ENCODE data around the gene RGL2. TPM values are rescaled to one million over a fixed set of nuclear protein-coding genes. Genes with fewer than 3 reads are reported as not detected.
A peak's percentile ranks its signal among the peaks of the same experiment; 100 is the strongest.
"Not testable (repeated sequence)": the region's sequence is repeated elsewhere in the genome, so short reads cannot be mapped to it uniquely, and the experiment has no call there.

The RGL2 gene, protein sequence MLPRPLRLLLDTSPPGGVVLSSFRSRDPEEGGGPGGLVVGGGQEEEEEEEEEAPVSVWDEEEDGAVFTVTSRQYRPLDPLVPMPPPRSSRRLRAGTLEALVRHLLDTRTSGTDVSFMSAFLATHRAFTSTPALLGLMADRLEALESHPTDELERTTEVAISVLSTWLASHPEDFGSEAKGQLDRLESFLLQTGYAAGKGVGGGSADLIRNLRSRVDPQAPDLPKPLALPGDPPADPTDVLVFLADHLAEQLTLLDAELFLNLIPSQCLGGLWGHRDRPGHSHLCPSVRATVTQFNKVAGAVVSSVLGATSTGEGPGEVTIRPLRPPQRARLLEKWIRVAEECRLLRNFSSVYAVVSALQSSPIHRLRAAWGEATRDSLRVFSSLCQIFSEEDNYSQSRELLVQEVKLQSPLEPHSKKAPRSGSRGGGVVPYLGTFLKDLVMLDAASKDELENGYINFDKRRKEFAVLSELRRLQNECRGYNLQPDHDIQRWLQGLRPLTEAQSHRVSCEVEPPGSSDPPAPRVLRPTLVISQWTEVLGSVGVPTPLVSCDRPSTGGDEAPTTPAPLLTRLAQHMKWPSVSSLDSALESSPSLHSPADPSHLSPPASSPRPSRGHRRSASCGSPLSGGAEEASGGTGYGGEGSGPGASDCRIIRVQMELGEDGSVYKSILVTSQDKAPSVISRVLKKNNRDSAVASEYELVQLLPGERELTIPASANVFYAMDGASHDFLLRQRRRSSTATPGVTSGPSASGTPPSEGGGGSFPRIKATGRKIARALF
- total RNA-seq (2014; rRNA removed; shearing (Covaris generic)), result 17.7 and 18.3 TPM in 2 replicates

GRCh38 chr6:33298773-33299236 lies at the start of gene RGL2:
Gene RGL2 (minus strand): TSS chr6:33298942. CDS start chr6:33298610, 332 bp downstream.
- peak; percentile 29 for DNase-seq (ENCODE audit: low spot score)

- no peak for DNase-seq (ENCODE audit: low spot score)
These were observed 49.1 kb upstream of the RGL2 start for GRCh38 chr6:33347816-33348215.

DNA sequence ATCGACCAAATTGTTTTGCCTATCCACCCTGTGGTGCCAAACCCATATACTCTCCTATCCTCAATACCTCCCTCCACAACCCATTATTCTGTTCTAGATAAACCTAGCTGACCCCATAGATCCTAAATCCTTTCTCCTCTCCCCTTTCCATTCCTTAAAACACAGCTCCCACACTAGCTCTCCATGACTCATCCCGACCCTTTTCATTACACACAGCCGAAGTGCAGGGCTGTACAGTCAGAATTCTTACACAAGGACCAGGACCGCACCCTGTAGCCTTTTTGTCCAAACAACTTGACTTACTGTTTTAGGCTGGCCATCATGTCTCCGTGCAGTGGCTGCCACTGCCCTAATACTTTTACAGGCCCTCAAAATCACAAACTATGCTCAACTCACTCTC lies 48.2 kb upstream of the RGL2 start:
- DNase-seq (ENCODE audit: low spot score), result not testable (repeated sequence)

DNA sequence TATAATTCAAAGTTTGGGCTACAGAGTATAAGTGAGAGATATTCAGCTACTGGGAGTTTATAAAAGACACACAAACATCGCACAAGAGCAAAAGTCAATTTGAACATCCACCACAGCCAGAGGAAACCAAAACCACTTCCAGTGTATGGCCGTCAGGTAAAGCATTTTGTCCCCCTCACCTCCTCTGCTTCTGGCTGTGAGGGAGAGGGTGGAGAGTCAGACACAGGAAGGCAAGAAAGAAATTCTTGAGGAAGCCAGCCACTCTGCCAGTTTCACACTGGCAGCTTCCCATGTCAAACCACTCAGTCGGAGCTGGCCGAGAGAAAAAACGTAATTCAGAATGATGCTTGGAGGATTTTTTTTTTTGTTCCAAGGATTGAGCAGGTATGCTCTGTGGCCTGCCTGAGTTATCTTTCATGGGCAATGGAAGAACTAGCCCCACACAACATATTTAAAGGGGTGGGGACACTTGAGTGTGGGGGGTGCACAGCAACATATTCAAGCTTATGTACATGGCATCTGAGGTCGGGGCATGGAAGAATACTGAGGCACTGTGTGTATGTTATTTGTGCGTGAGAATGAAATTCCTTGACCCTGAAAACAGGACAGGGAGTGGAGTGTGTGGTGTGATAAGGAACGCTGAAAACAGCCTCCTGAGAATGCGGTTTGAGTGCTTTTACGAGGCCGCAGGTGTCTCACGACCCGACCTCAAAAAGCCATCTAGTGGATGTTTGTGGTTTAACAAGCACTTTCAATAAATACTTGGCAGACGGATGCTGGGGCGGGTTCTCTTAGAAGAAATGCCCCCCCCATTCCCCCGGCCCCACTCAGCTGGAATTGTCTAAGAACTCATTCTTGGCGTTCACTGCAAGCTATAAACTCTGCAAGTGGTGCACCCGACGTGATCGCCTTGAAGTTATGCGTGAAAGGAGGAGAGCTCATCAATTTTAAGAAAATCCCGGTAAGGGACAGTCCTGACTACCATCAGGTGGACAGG lies 46.3 kb upstream of the RGL2 start:
- peak; percentile 87 for DNase-seq (ENCODE audit: low spot score)

- DNase-seq (ENCODE audit: low spot score), result no peak
These were observed 45.3 kb upstream of the RGL2 start for GRCh38 chr6:33343953-33344611.

DNA sequence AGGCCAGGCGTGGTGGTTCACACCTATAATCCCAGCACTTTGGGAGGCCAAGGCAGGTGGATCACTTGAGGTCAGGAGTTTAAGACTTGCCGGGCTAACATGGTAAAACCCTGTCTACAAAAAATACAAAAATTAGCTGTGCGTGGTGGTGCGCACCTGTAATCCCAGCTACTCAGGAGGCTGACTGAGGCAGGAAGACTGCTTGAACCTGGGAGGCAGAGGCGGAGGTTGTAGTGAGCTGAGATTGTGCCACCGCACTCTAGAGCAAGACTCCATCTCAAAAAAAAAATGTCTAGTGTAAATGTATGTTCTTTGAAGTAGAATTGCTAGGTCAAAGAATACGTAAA lies 44.8 kb upstream of the RGL2 start:
- not testable (repeated sequence) for DNase-seq (ENCODE audit: low spot score)

- DNase-seq (ENCODE audit: low spot score), result no peak
These were observed 40.5 kb upstream of the RGL2 start for GRCh38 chr6:33339193-33339592.

GRCh38 chr6:33336495-33336894 lies 37.8 kb upstream of the RGL2 start:
- no peak for DNase-seq (ENCODE audit: low spot score)

DNA sequence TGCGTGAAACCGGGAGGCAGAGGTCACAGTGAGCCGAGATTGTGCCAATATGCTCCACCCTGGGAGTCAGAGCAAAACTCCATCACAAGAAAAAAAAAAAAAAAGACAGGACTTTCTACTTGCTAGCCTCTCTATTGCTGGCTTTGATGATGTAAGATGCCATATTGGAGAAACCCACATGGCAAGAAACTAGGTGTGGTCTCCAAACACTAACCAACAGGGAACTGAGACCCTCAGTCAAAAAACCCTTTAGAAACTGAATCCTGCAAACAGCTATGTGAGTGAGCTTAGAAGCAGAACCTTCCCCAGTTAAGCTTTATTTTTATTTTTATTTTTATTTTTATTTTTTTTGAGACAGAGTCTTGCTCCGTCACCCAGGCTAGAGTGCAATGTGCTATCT lies 37.2 kb upstream of the RGL2 start:
- no peak for DNase-seq (ENCODE audit: low spot score)

DNA sequence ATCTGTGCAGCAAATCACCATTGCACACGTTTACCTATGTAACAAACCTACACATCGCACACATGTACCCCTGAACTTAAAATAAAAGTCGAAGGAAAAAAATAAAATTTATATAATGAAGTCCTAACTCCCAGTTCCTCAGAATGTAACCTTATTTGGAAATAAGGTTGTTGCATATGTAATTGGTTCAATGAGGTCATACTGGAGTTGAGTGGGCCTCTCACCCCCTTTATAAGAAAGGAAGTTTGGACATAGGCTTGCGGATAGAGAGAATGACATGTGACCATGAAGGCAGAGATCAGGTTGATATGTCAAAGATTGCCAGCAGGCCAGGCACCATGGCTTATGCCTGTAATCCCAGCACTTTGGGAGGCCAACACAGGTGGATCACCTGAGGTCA lies 34.9 kb upstream of the RGL2 start:
- no peak for DNase-seq (ENCODE audit: low spot score)

DNA sequence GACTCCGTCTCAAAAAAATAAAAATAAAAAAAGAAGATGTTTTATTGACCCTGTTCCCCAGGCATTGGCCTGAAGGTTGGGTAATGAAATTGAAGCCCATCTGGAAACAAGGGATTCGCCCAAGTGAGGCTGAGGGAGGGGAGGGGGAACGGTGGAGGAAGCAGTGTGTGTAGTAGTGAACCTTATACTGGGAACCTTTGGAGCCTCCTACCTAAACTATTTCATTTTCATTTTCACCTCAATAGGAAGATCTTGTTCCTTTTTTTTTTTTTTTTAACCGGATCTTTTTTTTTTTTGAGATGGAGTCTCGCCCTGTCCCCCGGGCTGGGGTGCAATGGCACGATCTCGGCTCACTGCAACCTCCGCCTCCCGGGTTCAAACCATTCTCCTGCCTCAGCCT lies 32.0 kb upstream of the RGL2 start:
- no peak for DNase-seq (ENCODE audit: low spot score)

- no peak for DNase-seq (ENCODE audit: low spot score)
These were observed 30.3 kb upstream of the RGL2 start for GRCh38 chr6:33329058-33329457.

- no peak for DNase-seq (ENCODE audit: low spot score)
These were observed 25.4 kb upstream of the RGL2 start for GRCh38 chr6:33324125-33324524.

DNA sequence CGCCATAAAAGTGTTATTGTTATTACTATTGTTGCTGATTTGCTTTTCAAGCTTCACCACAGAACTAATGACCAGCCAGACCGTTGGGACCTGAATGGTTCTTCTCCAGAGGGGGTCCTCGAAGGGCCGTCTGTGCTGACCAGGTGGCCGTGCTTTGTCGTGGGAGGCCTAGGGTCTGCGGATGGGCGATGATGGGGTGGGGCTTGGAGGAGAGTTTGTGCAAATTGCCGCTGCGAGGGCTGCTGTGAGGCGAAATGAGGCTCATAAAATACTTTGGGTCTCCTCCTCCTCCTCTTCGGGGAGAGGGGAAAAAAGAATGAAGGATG lies 24.8 kb upstream of the RGL2 start:
- DNase-seq (ENCODE audit: low spot score), result no peak

GRCh38 chr6:33321227-33321626 lies 22.5 kb upstream of the RGL2 start:
- no peak for DNase-seq (ENCODE audit: low spot score)

DNA sequence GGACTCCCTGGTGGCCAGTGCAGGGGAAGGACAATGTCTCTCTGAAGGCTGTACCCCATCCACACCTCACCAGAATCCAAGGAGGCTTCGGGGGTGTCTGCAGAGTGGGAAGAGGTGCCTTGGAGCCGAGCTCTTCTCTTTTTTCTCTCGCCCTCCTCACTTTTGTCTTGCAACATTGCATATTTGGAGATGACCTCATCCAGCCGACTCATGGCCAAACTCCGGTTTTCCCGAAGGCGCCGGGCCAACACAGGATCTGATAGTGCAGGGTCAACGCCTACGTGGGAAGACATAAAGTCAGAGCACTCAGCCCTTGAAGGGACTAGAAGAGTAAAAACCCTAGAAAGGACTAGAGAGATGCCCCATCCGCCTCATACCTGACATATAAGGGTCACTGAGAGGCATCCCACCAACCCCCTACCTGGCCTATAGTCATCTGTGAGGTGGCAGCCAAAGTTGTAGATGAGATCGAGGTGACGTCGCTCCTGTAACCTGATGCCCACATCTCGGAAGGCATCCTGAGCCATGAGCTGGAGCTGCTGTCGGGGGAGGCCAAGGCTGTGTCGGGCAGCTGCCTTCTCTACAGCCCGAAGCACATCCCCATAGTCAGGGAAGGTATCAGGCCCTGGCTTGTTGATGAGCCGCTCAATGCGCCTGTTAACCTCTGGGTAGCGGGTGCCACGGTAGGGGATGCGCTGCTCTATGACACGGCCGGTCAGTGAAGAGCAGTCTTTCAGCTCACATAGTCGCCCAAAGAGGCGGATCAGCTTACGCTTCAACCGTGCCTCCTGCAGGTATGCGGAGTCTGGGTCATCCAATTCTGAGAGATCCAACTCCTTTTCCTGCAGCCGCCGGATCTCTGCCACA lies 21.8 kb upstream of the RGL2 start:
- peak; percentile 48 for DNase-seq (ENCODE audit: low spot score)

- DNase-seq (ENCODE audit: low spot score), result no peak
These were observed 21.2 kb upstream of the RGL2 start for GRCh38 chr6:33319939-33320314.

DNA sequence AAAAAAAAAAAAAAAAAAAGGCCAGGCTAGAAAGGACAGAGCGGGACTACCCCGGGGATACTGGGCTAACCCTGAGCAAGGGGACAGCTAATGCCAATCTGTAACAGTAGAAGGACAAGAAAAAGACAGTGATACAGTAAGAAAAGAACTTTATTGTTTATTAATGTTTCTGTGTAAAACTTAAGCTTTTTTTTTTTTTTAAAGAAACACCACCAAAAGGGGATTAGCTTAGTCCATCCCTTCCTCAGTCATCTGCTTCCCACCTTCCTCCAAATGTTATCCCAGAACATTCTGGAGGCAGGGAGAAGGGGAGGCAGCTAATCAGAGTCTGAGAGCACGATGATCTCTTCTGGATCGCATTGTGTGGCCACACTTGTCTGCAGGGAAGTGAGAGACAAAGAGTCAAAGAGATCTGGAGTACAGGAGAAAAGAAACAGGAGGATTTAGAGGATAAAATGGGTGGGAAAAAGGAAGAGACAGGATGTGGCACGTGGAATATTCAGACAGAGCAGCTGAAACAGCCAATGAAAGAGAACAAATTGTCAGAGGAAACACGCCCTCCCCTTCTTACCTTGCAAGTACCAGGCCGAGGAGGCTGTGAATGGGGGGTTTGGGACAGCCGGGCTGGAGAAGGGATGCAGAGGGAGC lies 19.8 kb upstream of the RGL2 start:
- DNase-seq (ENCODE audit: low spot score), result no peak

GRCh38 chr6:33317669-33318425 lies 19.1 kb upstream of the RGL2 start, which contains the start of gene ZBTB22:
Gene ZBTB22 (minus strand): TSS chr6:33317744. CDS start chr6:33316916, 828 bp downstream.
- peak; percentile 97 for DNase-seq (ENCODE audit: low spot score)

Data from A172 (cell line).